PC-3 (cell line): ENCODE measurements around the gene CSN3. TPM values are rescaled to one million over a fixed set of nuclear protein-coding genes. Genes with fewer than 3 reads are reported as not detected.

Experiments
- ATAC-seq: fragments of 200-7000 bp; cut with Tn5 transposase; 2 replicates; pipeline ENCODE4 v1.9.1; 2020; ENCODE audit warnings: mild to moderate bottlenecking, moderate library complexity
- BruUV-seq: library from RNA; stranded (reverse); fragments of 400-500 nt; replicated peaks from 2 replicates; lab custom pipeline; 2021; lab: Mats Ljungman, UMichigan
- CTCF ChIA-PET: fragments of 300-600 bp; sonication (Branson Sonifier 250); formaldehyde crosslinking; loops from one replicate; lab custom pipeline; 2022; ENCODE audit warnings: antibody characterized with exemption; lab: Charles Lee
- POLR2A ChIA-PET: fragments of 300-600 bp; sonication (Branson Sonifier 250); formaldehyde crosslinking; loops from one replicate; lab custom pipeline; 2022; ENCODE audit warnings: antibody characterized with exemption; ENCODE audit not compliant: unreplicated experiment; lab: Charles Lee
- DNase-seq: peaks from one replicate; pipeline ENCODE4 v3.0.0-alpha.2; 2015
- H2AFZ ChIP-seq: fragments of 300-600 bp; sonication (generic); 2 replicates; pipeline ENCODE4 v1.6.0; 2016; ENCODE audit warnings: antibody characterized with exemption, low read length
- H3F3A ChIP-seq: fragments of 300-600 bp; sonication (generic); one replicate; pipeline ENCODE4 v1.6.0; 2017; ENCODE audit warnings: antibody characterized with exemption, low read length, control low read depth, mild to moderate bottlenecking; ENCODE audit not compliant: unreplicated experiment
- H3K27ac ChIP-seq: fragments of 300-600 bp; sonication (generic); 2 replicates; pipeline ENCODE4 v1.5.1; 2016; ENCODE audit warnings: mild to moderate bottlenecking, low read length
- H3K27me3 ChIP-seq: fragments of 300-600 bp; sonication (generic); 2 replicates; pipeline ENCODE4 v1.6.1; 2016; ENCODE audit warnings: low read length, mixed read lengths
- H3K36me3 ChIP-seq: fragments of 300-600 bp; sonication (generic); 2 replicates; pipeline ENCODE4 v1.6.1; 2016; ENCODE audit warnings: low read depth, mixed run types, low read length, mixed read lengths
- H3K4me1 ChIP-seq: fragments of 300-600 bp; sonication (generic); 2 replicates; pipeline ENCODE4 v1.5.1; 2016; ENCODE audit warnings: low read length; ENCODE audit not compliant: insufficient read depth
- H3K4me2 ChIP-seq: fragments of 300-600 bp; sonication (generic); 2 replicates; pipeline ENCODE4 v1.6.0; 2016; ENCODE audit warnings: low read length
- H3K4me3 ChIP-seq: fragments of 300-600 bp; sonication (generic); 2 replicates; pipeline ENCODE4 v1.5.1; 2016; ENCODE audit warnings: mild to moderate bottlenecking, low read length, mixed read lengths
- H3K79me2 ChIP-seq: fragments of 300-600 bp; sonication (generic); 2 replicates; pipeline ENCODE4 v1.6.1; 2017; ENCODE audit warnings: low read length, mixed read lengths
- H3K9ac ChIP-seq: fragments of 300-600 bp; sonication (generic); 2 replicates; pipeline ENCODE4 v1.6.0; 2016; ENCODE audit warnings: mild to moderate bottlenecking, low read length
- H3K9me2 ChIP-seq: fragments of 300-600 bp; sonication (generic); replicated peaks from 2 replicates; pipeline ENCODE4 v1.6.1; 2016; ENCODE audit warnings: mixed run types, low read length, mixed read lengths
- H3K9me3 ChIP-seq: fragments of 300-600 bp; sonication (generic); 2 replicates; pipeline ENCODE4 v1.6.1; 2016; ENCODE audit warnings: low read length, mixed read lengths
- H4K20me1 ChIP-seq: fragments of 300-600 bp; sonication (generic); 2 replicates; pipeline ENCODE4 v1.6.1; 2016; ENCODE audit warnings: low read length, mixed read lengths
- EZH2phosphoT487 ChIP-seq: fragments of 300-600 bp; sonication (generic); IDR thresholded peaks from 2 replicates; pipeline ENCODE4 v1.6.1; 2018; ENCODE audit warnings: mild to moderate bottlenecking, antibody characterized with exemption, low read length, borderline replicate concordance
- intact Hi-C: fragments of 100-400 bp; cut with micrococcal nuclease; formaldehyde crosslinking; loops from 2 replicates; pipeline ENCODE4 v1.9.0; 2023
- total RNA-seq: library from RNA; depleted of rRNA; stranded (reverse); fragments of >200 nt; gene quantifications from 2 replicates; pipeline ENCODE4 v1.2.3, GENCODE V29; 2014
- TF ChIP-seq, protein P1 (sequence below): fragments of 300-600 bp; sonication (generic); conservative IDR thresholded peaks from 2 replicates; pipeline ENCODE4 v1.5.1; 2017; ENCODE audit warnings: antibody characterized with exemption, low read depth, mild to moderate bottlenecking, low read length

Gene CSN3
- total RNA-seq, 1 experiment from 2014 or later: not detected

DNA sequence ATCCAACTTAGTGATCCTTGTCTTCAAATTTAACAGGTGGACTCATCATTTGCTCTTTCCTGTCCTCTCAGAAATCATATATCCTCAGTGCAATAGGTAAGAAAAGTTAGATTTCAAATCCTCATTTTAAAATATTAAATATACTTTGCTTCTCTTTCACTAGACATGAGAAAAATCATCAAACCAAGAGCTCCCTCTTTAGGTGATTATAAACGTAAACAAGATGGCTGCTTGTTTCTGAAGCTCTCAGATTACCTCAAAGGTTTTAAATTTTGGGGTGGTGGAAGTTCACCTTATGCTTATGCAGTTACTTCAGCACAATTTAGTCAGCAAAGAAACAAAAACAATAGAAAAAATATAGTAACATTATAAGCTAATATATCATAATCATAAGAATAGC is 27.3 kb downstream of the CSN3 start:
- intact Hi-C loops: loop anchor here (10.0 kb wide), 1 partner anchor 375 kb away; no protein-coding TSS in a partner anchor
- no peaks in the 10 kb centered on the region for H3K9me2 ChIP-seq
- CTCF ChIA-PET: no interaction called here
- no peaks in the 10 kb centered on the region for H3K36me3 ChIP-seq
- DNase-seq: peak; percentile 50
- H3K9me3 ChIP-seq: no peaks in the 10 kb centered on the region
- no peaks in the 10 kb centered on the region for H3F3A ChIP-seq
- no peaks in the 10 kb centered on the region for H3K4me1 ChIP-seq
- no peak overlapping the region for H3K4me3 ChIP-seq
- H2AFZ ChIP-seq: peak overlapping the region; percentile 46; the same call in 1 of the 2 replicates
- no peaks in the 10 kb centered on the region for H3K79me2 ChIP-seq
- H4K20me1 ChIP-seq: no peaks in the 10 kb centered on the region
- peak overlapping the region; percentile 26; the same call in 1 of the 2 replicates for H3K4me2 ChIP-seq
- POLR2A ChIA-PET: no interaction called here
- ATAC-seq: no peak; the same call in 1 of the 2 replicates
- TF ChIP-seq EZH2phosphoT487: no peak
- TF ChIP-seq, protein P1, sequence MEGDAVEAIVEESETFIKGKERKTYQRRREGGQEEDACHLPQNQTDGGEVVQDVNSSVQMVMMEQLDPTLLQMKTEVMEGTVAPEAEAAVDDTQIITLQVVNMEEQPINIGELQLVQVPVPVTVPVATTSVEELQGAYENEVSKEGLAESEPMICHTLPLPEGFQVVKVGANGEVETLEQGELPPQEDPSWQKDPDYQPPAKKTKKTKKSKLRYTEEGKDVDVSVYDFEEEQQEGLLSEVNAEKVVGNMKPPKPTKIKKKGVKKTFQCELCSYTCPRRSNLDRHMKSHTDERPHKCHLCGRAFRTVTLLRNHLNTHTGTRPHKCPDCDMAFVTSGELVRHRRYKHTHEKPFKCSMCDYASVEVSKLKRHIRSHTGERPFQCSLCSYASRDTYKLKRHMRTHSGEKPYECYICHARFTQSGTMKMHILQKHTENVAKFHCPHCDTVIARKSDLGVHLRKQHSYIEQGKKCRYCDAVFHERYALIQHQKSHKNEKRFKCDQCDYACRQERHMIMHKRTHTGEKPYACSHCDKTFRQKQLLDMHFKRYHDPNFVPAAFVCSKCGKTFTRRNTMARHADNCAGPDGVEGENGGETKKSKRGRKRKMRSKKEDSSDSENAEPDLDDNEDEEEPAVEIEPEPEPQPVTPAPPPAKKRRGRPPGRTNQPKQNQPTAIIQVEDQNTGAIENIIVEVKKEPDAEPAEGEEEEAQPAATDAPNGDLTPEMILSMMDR: peak; percentile 60
- H3K27ac ChIP-seq: no peak overlapping the region
- no peaks in the 10 kb centered on the region for H3K27me3 ChIP-seq
- no TSS peak for BruUV-seq
- H3K9ac ChIP-seq: no peak overlapping the region

DNA sequence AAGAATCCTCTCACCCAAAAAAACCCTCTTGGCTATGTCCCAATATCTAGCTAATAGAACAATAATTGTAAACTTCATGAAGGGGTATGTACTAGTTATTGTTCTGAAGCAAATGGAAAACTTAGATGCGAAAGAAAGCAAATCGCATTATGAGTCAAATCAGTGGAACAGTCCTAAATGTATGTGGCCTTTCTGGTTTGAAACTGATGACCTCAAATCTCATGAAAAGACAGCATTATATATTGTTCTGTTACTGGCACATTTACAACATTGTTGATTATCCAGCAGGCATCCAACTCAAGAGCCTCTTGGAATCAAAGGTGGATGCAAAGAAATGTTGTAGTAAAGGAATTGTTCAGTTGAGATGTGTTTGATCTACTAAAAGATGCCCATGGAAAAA is 34.7 kb downstream of the CSN3 start:
- Histone ChIP-seq H3K9ac (no peak overlapping the region), H3K9me2 (no peaks in the 10 kb centered on the region), H3K27me3 (peaks cover 8% of the 10 kb centered on the region; the same call in 1 of the 2 replicates), H3K4me2 (no peak overlapping the region), H3K27ac (no peak overlapping the region), H3K9me3 (no peaks in the 10 kb centered on the region), H4K20me1 (no peaks in the 10 kb centered on the region), H3K36me3 (no peaks in the 10 kb centered on the region), H3K4me3 (no peak overlapping the region), H3K4me1 (no peaks in the 10 kb centered on the region), H2AFZ (no peak overlapping the region), H3K79me2 (no peaks in the 10 kb centered on the region), H3F3A (no peaks in the 10 kb centered on the region)
- ATAC-seq (no peak), DNase-seq (no peak)
- ChIA-PET POLR2A (interaction anchor here (0.7 kb wide), 1 partner anchor 11 kb away, joined by 6 read pairs; no protein-coding TSS in a partner anchor), CTCF (no interaction called here)
- no TSS peak for BruUV-seq
- TF ChIP-seq, protein P1: no peak
- intact Hi-C loops: no loop called here

DNA sequence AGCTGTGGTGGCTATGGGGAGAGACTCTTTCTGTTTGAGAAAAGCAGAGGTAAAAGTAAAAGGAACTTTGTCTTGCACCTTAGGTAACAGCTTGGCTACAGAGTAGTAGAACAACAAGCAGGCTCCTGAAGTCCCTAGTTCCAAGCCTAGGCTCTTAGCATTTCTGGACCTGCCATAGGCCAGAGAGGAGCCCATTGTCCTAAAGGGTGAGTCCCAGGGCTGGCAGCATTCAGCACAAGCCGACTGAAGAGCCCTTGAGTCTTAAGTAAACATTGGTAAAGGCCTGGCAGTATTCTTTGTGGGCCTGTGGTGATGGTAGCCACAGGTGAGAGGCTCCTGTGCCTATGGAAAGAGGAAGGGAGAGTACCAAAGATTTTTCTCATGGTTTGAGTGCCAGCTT is 38.2 kb downstream of the CSN3 start:
- H3K9ac ChIP-seq: no peak overlapping the region
- ChIA-PET POLR2A (no interaction called here), CTCF (no interaction called here)
- no peaks in the 10 kb centered on the region for H3F3A ChIP-seq
- H3K9me3 ChIP-seq: no peaks in the 10 kb centered on the region
- no peaks in the 10 kb centered on the region for H3K9me2 ChIP-seq
- no TSS peak for BruUV-seq
- H3K4me3 ChIP-seq: no peak overlapping the region
- no peak overlapping the region for H3K27ac ChIP-seq
- no peaks in the 10 kb centered on the region for H3K36me3 ChIP-seq
- H4K20me1 ChIP-seq: no peaks in the 10 kb centered on the region
- H3K4me1 ChIP-seq: no peaks in the 10 kb centered on the region
- intact Hi-C loops: no loop called here
- H3K27me3 ChIP-seq: 0 out of 2 replicates have a peak, but pooled peaks cover 4% of the 10 kb centered on the region
- ATAC-seq (no peak), DNase-seq (no peak)
- H3K4me2 ChIP-seq: no peak overlapping the region
- TF ChIP-seq, protein P1: no peak
- no peak for TF ChIP-seq EZH2phosphoT487
- H2AFZ ChIP-seq: no peak overlapping the region
- no peaks in the 10 kb centered on the region for H3K79me2 ChIP-seq
